ENCODE data around the gene TNK2.

The TNK2 gene

GRCh38 chr3:195885036-195885891, 23.1 kb downstream of the TNK2 start:
- H3K9ac ChIP-seq (ENCODE audit: low read depth in 1 of 2, low read length in 2 of 2) = no peak overlapping the region
- no peaks in the 10 kb centered on the region for H3K9me3 ChIP-seq (ENCODE audit: control insufficient read depth in 2 of 2, low read length in 2 of 2)
- no peaks in the 10 kb centered on the region for H3K27me3 ChIP-seq (ENCODE audit: control insufficient read depth in 2 of 2, insufficient read depth in 2 of 2, low read length in 2 of 2)
- H3K36me3 ChIP-seq (ENCODE audit: control insufficient read depth in 2 of 2, insufficient read depth in 2 of 2, low read length in 2 of 2) = peaks cover 9 to 13% of the 10 kb centered on the region in 2 donors
- peaks cover 6 to 11% of the 10 kb centered on the region in 2 donors for H3K4me1 ChIP-seq (ENCODE audit: control insufficient read depth in 2 of 2, insufficient read depth in 2 of 2, low read length in 2 of 2)
- H3K4me3 ChIP-seq (ENCODE audit: low read length in 2 of 2) = no peak overlapping the region
- no peak overlapping the region for H3K27ac ChIP-seq (ENCODE audit: low read depth in 2 of 2, low read length in 2 of 2)

- H3K27ac ChIP-seq (ENCODE audit: low read depth in 2 of 2, low read length in 2 of 2) = no peak overlapping the region
These were observed 23.7 kb downstream of the TNK2 start for GRCh38 chr3:195884691-195885035.

GRCh38 chr3:195883801-195884200, 24.6 kb downstream of the TNK2 start:
- Histone ChIP-seq H3K9ac (ENCODE audit: low read depth in 1 of 2, low read length in 2 of 2) (no peak overlapping the region), H3K9me3 (ENCODE audit: control insufficient read depth in 2 of 2, low read length in 2 of 2) (no peaks in the 10 kb centered on the region), H3K36me3 (ENCODE audit: control insufficient read depth in 2 of 2, insufficient read depth in 2 of 2, low read length in 2 of 2) (peaks cover 15 to 18% of the 10 kb centered on the region in 2 donors), H3K27me3 (ENCODE audit: control insufficient read depth in 2 of 2, insufficient read depth in 2 of 2, low read length in 2 of 2) (no peaks in the 10 kb centered on the region), H3K4me1 (ENCODE audit: control insufficient read depth in 2 of 2, insufficient read depth in 2 of 2, low read length in 2 of 2) (peaks cover 6 to 11% of the 10 kb centered on the region in 2 donors), H3K27ac (ENCODE audit: low read depth in 2 of 2, low read length in 2 of 2) (no peak overlapping the region), H3K4me3 (ENCODE audit: low read length in 2 of 2) (no peak overlapping the region)

More at GRCh38 chr3:195884691-195885035, 23.7 kb downstream of the TNK2 start:
- Histone ChIP-seq H3K4me1 (ENCODE audit: control insufficient read depth in 2 of 2, insufficient read depth in 2 of 2, low read length in 2 of 2) (peaks cover 6 to 11% of the 10 kb centered on the region in 2 donors), H3K9ac (ENCODE audit: low read depth in 1 of 2, low read length in 2 of 2) (no peak overlapping the region), H3K4me3 (ENCODE audit: low read length in 2 of 2) (no peak overlapping the region), H3K9me3 (ENCODE audit: control insufficient read depth in 2 of 2, low read length in 2 of 2) (no peaks in the 10 kb centered on the region), H3K36me3 (ENCODE audit: control insufficient read depth in 2 of 2, insufficient read depth in 2 of 2, low read length in 2 of 2) (peaks cover 9 to 13% of the 10 kb centered on the region in 2 donors), H3K27me3 (ENCODE audit: control insufficient read depth in 2 of 2, insufficient read depth in 2 of 2, low read length in 2 of 2) (no peaks in the 10 kb centered on the region)

- no peak overlapping the region for H3K27ac ChIP-seq (ENCODE audit: low read depth in 2 of 2, low read length in 2 of 2)
- H3K36me3 ChIP-seq (ENCODE audit: control insufficient read depth in 2 of 2, insufficient read depth in 2 of 2, low read length in 2 of 2) = peaks cover 18 to 20% of the 10 kb centered on the region in 2 donors
- H3K4me1 ChIP-seq (ENCODE audit: control insufficient read depth in 2 of 2, insufficient read depth in 2 of 2, low read length in 2 of 2) = peaks cover 10 to 16% of the 10 kb centered on the region in 2 donors
- no peaks in the 10 kb centered on the region for H3K9me3 ChIP-seq (ENCODE audit: control insufficient read depth in 2 of 2, low read length in 2 of 2)
- H3K4me3 ChIP-seq (ENCODE audit: low read length in 2 of 2) = no peak overlapping the region
- H3K9ac ChIP-seq (ENCODE audit: low read depth in 1 of 2, low read length in 2 of 2) = no peak overlapping the region
- H3K27me3 ChIP-seq (ENCODE audit: control insufficient read depth in 2 of 2, insufficient read depth in 2 of 2, low read length in 2 of 2) = no peaks in the 10 kb centered on the region
These were observed 25.2 kb downstream of the TNK2 start for GRCh38 chr3:195883160-195883559.

- H3K36me3 ChIP-seq (ENCODE audit: control insufficient read depth in 2 of 2, insufficient read depth in 2 of 2, low read length in 2 of 2) = peaks cover 14 to 24% of the 10 kb centered on the region in 2 donors
These were observed 26.3 kb downstream of the TNK2 start for GRCh38 chr3:195882002-195882441.

GRCh38 chr3:195881276-195881988, 26.9 kb downstream of the TNK2 start:
- Histone ChIP-seq H3K27me3 (ENCODE audit: control insufficient read depth in 2 of 2, insufficient read depth in 2 of 2, low read length in 2 of 2) (no peaks in the 10 kb centered on the region), H3K9me3 (ENCODE audit: control insufficient read depth in 2 of 2, low read length in 2 of 2) (no peaks in the 10 kb centered on the region), H3K36me3 (ENCODE audit: control insufficient read depth in 2 of 2, insufficient read depth in 2 of 2, low read length in 2 of 2) (peaks cover 14 to 24% of the 10 kb centered on the region in 2 donors), H3K27ac (ENCODE audit: low read depth in 2 of 2, low read length in 2 of 2) (no peak overlapping the region), H3K4me3 (ENCODE audit: low read length in 2 of 2) (no peak overlapping the region), H3K4me1 (ENCODE audit: control insufficient read depth in 2 of 2, insufficient read depth in 2 of 2, low read length in 2 of 2) (peaks cover 24 to 32% of the 10 kb centered on the region in 2 donors), H3K9ac (ENCODE audit: low read depth in 1 of 2, low read length in 2 of 2) (no peak overlapping the region)

More at GRCh38 chr3:195882002-195882441, 26.3 kb downstream of the TNK2 start:
- Histone ChIP-seq H3K27me3 (ENCODE audit: control insufficient read depth in 2 of 2, insufficient read depth in 2 of 2, low read length in 2 of 2) (no peaks in the 10 kb centered on the region), H3K9me3 (ENCODE audit: control insufficient read depth in 2 of 2, low read length in 2 of 2) (no peaks in the 10 kb centered on the region), H3K9ac (ENCODE audit: low read depth in 1 of 2, low read length in 2 of 2) (no peak overlapping the region), H3K4me1 (ENCODE audit: control insufficient read depth in 2 of 2, insufficient read depth in 2 of 2, low read length in 2 of 2) (peaks cover 20 to 27% of the 10 kb centered on the region in 2 donors), H3K27ac (ENCODE audit: low read depth in 2 of 2, low read length in 2 of 2) (no peak overlapping the region), H3K4me3 (ENCODE audit: low read length in 2 of 2) (no peak overlapping the region)

GRCh38 chr3:195880037-195880431, 28.3 kb downstream of the TNK2 start:
- no peaks in the 10 kb centered on the region for H3K9me3 ChIP-seq (ENCODE audit: control insufficient read depth in 2 of 2, low read length in 2 of 2)
- H3K36me3 ChIP-seq (ENCODE audit: control insufficient read depth in 2 of 2, insufficient read depth in 2 of 2, low read length in 2 of 2) = peaks cover 14 to 24% of the 10 kb centered on the region in 2 donors
- no peaks in the 10 kb centered on the region for H3K27me3 ChIP-seq (ENCODE audit: control insufficient read depth in 2 of 2, insufficient read depth in 2 of 2, low read length in 2 of 2)
- H3K4me3 ChIP-seq (ENCODE audit: low read length in 2 of 2) = no peak overlapping the region
- H3K4me1 ChIP-seq (ENCODE audit: control insufficient read depth in 2 of 2, insufficient read depth in 2 of 2, low read length in 2 of 2) = peaks cover 23 to 31% of the 10 kb centered on the region in 2 donors
- no peak overlapping the region for H3K9ac ChIP-seq (ENCODE audit: low read depth in 1 of 2, low read length in 2 of 2)
- H3K27ac ChIP-seq (ENCODE audit: low read depth in 2 of 2, low read length in 2 of 2) = no peak overlapping the region

- H3K9me3 ChIP-seq (ENCODE audit: control insufficient read depth in 2 of 2, low read length in 2 of 2) = no peaks in the 10 kb centered on the region
- no peak overlapping the region for H3K27ac ChIP-seq (ENCODE audit: low read depth in 2 of 2, low read length in 2 of 2)
- no peaks in the 10 kb centered on the region for H3K27me3 ChIP-seq (ENCODE audit: control insufficient read depth in 2 of 2, insufficient read depth in 2 of 2, low read length in 2 of 2)
- peaks cover 23 to 26% of the 10 kb centered on the region in 2 donors for H3K4me1 ChIP-seq (ENCODE audit: control insufficient read depth in 2 of 2, insufficient read depth in 2 of 2, low read length in 2 of 2)
- peaks cover 14 to 22% of the 10 kb centered on the region in 2 donors for H3K36me3 ChIP-seq (ENCODE audit: control insufficient read depth in 2 of 2, insufficient read depth in 2 of 2, low read length in 2 of 2)
- no peak overlapping the region for H3K9ac ChIP-seq (ENCODE audit: low read depth in 1 of 2, low read length in 2 of 2)
- H3K4me3 ChIP-seq (ENCODE audit: low read length in 2 of 2) = no peak overlapping the region
These were observed 28.8 kb downstream of the TNK2 start for GRCh38 chr3:195879416-195880036.

- peaks cover 12 to 22% of the 10 kb centered on the region in 2 donors for H3K36me3 ChIP-seq (ENCODE audit: control insufficient read depth in 2 of 2, insufficient read depth in 2 of 2, low read length in 2 of 2)
- peaks cover 23 to 26% of the 10 kb centered on the region in 2 donors for H3K4me1 ChIP-seq (ENCODE audit: control insufficient read depth in 2 of 2, insufficient read depth in 2 of 2, low read length in 2 of 2)
- H3K4me3 ChIP-seq (ENCODE audit: low read length in 2 of 2) = no peak overlapping the region
- no peaks in the 10 kb centered on the region for H3K9me3 ChIP-seq (ENCODE audit: control insufficient read depth in 2 of 2, low read length in 2 of 2)
- H3K9ac ChIP-seq (ENCODE audit: low read depth in 1 of 2, low read length in 2 of 2) = peak overlapping the region in 1 of 2 donors; percentile 70
- H3K27me3 ChIP-seq (ENCODE audit: control insufficient read depth in 2 of 2, insufficient read depth in 2 of 2, low read length in 2 of 2) = no peaks in the 10 kb centered on the region
- H3K27ac ChIP-seq (ENCODE audit: low read depth in 2 of 2, low read length in 2 of 2) = peak overlapping the region; percentile 86 to 90
These were observed 29.7 kb downstream of the TNK2 start for GRCh38 chr3:195878424-195879274.
